ENCODE measurements around the gene DYNLT4.

DNA sequence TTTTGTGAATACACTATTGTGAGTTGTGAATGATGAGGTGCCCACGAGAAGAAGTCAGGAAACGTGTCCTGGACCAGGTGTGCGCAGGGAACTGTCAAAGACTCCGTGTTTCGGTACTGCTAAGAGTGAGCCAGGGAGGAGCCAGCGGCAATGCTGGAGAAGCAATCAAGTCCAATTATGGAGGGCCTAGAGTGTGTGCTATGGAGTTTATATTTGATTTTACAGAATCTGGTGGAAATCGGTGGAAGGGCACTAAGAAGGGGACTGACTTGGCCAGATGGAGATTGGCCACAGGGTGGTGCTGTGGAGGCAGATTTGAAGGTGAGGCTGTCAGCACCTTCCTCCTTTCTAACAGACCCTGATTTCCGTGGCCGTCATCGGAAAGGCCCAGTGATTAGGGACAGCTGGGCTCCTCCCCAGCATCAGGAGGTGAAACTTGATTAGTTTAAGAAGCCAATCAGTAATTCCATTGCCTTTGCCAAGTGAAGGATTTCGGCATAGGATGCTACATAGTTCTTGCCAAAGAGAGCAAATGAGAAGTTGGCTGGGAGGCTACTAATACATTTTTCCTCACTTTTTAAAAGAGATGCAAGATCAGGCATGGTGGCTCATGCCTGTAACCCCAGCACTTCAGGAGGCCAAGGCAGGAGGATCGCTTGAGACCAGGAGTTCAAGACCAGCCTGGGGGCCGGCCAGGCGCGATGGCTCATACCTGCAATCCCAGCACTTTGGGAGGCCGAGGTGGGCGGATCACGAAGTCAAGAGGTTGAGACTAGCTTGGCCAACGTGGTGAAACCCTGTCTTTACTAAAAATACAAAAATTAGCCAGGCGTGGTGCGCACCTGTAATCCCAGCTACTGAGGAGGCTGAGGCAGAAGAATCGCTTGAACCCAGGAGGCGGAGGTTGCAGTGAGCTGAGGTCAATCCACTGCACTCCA is 28.9 kb upstream of the DYNLT4 start:
- TF ChIP-seq POLR2A (IDR thresholded peaks at IDR 0.05; ENCODE audit: low read depth, low read length) (no peak), EZH2 (IDR thresholded peaks at IDR 0.05; ENCODE audit: borderline replicate concordance, low read depth, low read length, severe bottlenecking) (no peak), FOS (IDR thresholded peaks at IDR 0.05; ENCODE audit: borderline replicate concordance, insufficient read depth, low read length) (no peak), POLR2AphosphoS5 (IDR thresholded peaks at IDR 0.05; ENCODE audit: insufficient read depth, low read depth, low read length) (no peak), GATA2 (IDR thresholded peaks at IDR 0.05; ENCODE audit: insufficient read depth, insufficient read length, low read depth, low read length) (no peak), MYC (IDR thresholded peaks at IDR 0.05; ENCODE audit: low read depth, low read length) (no peak)
- TF ChIP-seq, protein P1, sequence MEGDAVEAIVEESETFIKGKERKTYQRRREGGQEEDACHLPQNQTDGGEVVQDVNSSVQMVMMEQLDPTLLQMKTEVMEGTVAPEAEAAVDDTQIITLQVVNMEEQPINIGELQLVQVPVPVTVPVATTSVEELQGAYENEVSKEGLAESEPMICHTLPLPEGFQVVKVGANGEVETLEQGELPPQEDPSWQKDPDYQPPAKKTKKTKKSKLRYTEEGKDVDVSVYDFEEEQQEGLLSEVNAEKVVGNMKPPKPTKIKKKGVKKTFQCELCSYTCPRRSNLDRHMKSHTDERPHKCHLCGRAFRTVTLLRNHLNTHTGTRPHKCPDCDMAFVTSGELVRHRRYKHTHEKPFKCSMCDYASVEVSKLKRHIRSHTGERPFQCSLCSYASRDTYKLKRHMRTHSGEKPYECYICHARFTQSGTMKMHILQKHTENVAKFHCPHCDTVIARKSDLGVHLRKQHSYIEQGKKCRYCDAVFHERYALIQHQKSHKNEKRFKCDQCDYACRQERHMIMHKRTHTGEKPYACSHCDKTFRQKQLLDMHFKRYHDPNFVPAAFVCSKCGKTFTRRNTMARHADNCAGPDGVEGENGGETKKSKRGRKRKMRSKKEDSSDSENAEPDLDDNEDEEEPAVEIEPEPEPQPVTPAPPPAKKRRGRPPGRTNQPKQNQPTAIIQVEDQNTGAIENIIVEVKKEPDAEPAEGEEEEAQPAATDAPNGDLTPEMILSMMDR (IDR thresholded peaks at IDR 0.05; ENCODE audit: extremely low read depth in 1 of 2, insufficient read depth in 1 of 2, low read depth in 1 of 2, low read length in 2 of 2) = peak; percentile 85 to 93
- TF ChIP-seq, protein P2, sequence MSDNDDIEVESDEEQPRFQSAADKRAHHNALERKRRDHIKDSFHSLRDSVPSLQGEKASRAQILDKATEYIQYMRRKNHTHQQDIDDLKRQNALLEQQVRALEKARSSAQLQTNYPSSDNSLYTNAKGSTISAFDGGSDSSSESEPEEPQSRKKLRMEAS (IDR thresholded peaks at IDR 0.05; ENCODE audit: insufficient read depth, insufficient read length) = no peak
